ENCODE data around the gene NKG7.

NKG7 gene

GRCh38 chr19:51364200-51365106 lies 8.0 kb downstream of the NKG7 start:
- in situ Hi-C loops (cut with MboI; ENCODE audit: low sequenced_read_pairs): no loop called here

GRCh38 chr19:51361239-51361638 lies 11.2 kb downstream of the NKG7 start:
- in situ Hi-C loops (cut with MboI; ENCODE audit: low sequenced_read_pairs): no loop called here

GRCh38 chr19:51359294-51359693 lies 13.2 kb downstream of the NKG7 start:
- in situ Hi-C loops (cut with MboI; ENCODE audit: low sequenced_read_pairs): no loop called here

GRCh38 chr19:51357952-51358351 lies 14.5 kb downstream of the NKG7 start:
- in situ Hi-C loops (cut with MboI; ENCODE audit: low sequenced_read_pairs): no loop called here

GRCh38 chr19:51356159-51356801 lies 16.2 kb downstream of the NKG7 start:
- in situ Hi-C loops (cut with MboI; ENCODE audit: low sequenced_read_pairs): no loop called here

GRCh38 chr19:51354742-51355148 lies 17.7 kb downstream of the NKG7 start:
- in situ Hi-C loops (cut with MboI; ENCODE audit: low sequenced_read_pairs): no loop called here

DNA sequence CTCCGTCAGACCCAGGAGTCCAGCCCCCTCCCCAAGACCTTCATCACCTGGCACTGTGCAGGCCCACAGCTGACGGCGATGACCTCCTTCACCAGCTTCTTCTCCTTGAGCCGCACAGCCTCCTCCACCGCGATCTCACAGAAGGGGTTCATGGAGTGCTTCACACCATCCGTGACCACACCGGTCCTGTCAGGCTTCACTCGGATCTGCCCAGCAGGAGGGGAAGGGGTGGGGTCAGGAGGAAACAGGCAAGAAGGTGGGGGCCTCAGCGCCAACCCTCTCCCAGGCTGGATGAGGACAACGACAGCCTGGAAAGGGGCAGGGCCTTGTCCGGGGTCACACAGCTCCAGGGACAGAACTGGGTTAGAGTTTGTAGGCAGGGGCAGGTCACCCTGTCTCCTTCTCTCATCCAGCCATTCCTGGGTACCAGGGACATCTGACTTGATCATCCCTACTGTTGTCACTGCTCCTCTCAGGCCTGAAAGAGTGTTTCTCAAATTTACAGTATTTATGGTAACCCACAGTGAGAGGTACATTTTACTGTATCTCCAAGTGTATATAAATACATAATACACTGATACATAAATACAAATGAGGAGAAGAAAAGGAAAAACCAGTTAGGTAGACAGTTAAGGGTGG lies 18.2 kb downstream of the NKG7 start:
- in situ Hi-C loops (cut with MboI; ENCODE audit: low sequenced_read_pairs): no loop called here

DNA sequence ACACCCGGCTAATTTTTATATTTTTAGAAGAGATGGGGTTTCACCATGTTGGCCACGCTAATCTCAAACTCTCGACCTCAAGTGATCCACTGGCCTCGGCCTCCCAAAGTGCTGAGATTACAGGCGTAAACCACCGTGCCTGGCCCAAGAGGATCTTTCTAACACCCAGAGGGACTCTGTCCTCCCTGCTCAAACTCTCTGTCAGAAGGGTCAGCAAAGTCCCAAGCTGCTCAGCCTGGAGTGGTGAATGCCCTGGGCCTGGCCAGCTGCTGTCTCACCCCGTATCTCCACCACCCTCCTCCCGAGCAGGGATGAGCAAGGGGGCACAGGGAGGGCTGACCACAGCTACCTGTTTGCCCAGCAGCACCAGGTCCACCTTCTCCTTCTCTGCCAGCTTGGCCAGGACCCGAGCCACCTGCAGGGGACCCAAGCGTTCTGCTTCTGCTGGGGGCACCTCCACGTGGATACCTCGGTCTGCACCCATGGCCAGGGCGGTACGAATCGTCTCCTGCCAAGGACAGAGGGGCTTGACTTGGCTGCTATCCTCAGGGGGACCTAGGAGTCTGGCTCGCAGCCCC lies 19.6 kb downstream of the NKG7 start:
- in situ Hi-C loops (cut with MboI; ENCODE audit: low sequenced_read_pairs): no loop called here

GRCh38 chr19:51351266-51351990 lies 21.0 kb downstream of the NKG7 start:
- in situ Hi-C loops (cut with MboI; ENCODE audit: low sequenced_read_pairs): no loop called here

DNA sequence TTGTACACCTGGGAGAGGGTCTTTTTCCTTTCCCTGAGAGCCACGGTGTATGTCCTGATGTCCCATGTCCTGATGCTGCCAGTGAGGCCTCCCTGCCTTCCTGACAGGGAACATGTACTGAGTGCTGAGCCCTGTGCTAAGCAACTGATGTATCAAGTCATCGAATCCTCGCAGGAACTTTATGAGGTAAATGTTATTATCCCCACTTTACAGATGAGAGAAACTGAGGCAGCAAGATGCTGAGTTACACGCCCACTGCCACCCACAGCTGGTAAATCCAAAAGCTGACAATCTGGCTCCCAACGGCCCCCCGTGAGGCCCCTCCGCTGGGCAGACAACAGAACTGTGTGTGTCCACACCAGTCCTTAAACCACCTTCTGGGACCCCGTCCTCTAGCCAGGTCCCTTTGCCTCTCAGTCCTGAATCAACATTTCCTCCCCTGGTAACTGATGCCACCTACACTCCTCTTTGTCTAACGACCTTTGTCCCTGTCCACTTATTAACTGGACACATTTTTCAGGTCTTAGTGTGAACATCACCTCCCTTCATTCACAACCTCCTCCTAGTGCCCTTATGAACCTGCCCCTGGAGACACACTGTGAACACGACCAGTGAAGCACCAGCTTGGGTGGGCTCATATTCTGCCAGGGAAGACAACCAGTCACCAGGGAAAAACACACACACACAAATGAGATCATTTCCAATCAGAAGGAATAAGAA lies 25.1 kb downstream of the NKG7 start:
- in situ Hi-C loops (cut with MboI; ENCODE audit: low sequenced_read_pairs): no loop called here

- in situ Hi-C loops (cut with MboI; ENCODE audit: low sequenced_read_pairs): no loop called here
Observed at GRCh38 chr19:51346742-51347141, 25.7 kb downstream of the NKG7 start.

GRCh38 chr19:51345076-51345620 lies 27.3 kb downstream of the NKG7 start:
- in situ Hi-C loops (cut with MboI; ENCODE audit: low sequenced_read_pairs): no loop called here

GRCh38 chr19:51342631-51343569 lies 29.6 kb downstream of the NKG7 start:
- in situ Hi-C loops (cut with MboI; ENCODE audit: low sequenced_read_pairs): no loop called here

DNA sequence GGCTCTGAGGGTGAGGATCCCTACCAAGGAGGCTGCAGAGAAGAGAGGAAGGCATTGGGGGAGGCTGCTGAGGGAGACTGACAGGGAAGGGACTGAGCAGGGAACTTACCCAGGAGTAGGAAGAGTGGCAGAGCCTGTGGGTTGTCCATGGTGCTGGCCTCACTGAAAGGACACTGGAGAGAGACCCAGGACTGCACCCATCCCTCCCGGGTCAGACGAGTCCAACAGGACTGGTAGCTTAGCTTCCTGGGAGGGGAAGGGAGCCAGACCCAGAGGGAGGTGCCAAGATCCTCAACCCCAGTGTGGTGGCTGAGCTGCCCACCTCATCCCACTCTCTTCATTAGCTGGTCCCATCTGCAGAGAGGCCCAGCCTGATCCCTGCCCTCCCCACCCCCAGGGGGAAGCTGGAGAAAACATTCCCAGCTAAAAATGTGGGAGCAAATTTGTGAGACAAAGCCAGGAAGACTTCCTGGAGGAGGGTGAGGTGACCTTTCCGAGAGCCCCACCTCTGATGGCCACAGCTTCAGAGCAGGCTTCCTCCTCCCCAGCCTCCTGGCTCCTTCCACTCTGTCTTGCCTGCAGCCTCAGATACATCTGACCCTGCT lies 30.4 kb downstream of the NKG7 start, which contains the start of gene VSIG10L:
VSIG10L (minus strand) TSS at position 164 of the 605 bp plus-strand sequence; CDS start at position 149, 15 bp downstream.
- in situ Hi-C loops (cut with MboI; ENCODE audit: low sequenced_read_pairs): no loop called here

DNA sequence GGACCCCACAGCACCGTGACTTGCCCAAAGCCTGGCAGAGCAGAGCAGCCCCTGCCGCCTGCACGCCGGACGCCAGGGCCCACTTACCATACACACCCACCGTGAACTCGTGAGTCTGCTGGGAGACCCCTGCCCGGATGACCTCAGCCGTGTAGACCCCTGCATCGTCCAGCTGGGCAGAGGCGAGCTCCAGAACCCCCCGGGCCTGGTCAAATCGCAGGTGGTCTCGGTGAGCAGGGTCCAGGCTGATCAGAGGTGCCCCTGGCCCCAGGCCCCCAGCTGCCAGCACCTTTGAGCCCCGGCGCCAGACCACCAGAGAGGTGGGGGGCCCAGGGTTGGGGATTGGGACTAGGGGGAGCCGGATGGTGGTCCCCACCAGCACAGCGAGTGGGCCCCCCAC lies 31.4 kb downstream of the NKG7 start:
- in situ Hi-C loops (cut with MboI; ENCODE audit: low sequenced_read_pairs): no loop called here

DNA sequence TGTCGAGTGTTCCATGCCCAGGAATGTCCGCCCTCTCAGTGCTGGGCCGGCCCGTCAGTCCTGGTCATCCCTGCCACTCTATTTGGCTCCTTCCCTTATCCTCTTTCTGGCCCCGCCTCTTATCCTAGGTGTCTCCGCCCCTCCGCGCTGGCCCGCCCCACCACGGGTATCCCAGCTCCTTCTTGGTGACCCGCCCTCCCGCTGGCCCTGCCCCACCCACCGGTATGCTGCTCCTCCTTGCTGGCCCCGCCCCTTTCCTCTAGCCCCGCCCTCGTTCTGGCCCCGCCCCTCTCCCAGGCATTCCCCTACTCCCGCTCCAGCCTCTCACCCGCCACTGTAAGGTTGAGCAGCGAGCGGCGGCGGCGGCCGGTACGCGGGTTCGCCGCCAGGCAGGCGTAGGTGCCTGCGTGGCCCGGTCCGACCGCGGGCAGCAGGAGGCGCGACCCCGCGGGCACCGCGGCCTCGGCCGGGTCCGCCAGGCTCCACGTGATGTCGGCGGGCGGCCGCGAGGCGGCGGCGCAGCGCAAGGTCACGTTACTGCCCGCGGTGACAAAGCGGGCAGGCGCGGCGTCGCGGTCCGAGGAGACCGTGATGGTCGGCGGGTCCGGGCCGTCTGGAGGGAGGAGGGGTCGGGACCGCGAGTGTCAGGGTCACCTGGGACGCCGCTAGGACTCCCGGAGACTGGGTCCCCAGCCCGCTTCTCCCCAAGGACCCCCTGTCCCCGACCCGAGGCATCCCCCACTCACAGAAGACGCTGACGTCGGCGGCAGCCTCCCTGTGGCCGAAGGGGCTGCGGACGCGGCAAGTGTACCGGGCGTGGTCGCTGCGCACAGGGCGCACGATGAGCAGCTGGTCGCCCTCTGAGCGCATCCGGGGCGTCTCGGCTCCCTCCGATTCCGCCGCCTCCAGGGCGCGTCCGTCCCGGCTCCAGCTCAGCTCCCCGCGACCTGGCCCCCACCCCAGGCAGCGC lies 32.5 kb downstream of the NKG7 start:
- in situ Hi-C loops (cut with MboI; ENCODE audit: low sequenced_read_pairs): no loop called here

GRCh38 chr19:51339313-51339686 lies 33.2 kb downstream of the NKG7 start:
- in situ Hi-C loops (cut with MboI; ENCODE audit: low sequenced_read_pairs): no loop called here
